ENCODE results near the gene UBASH3B.

Gene UBASH3B

GRCh38 chr11:122791411-122791810 lies 135.9 kb downstream of the UBASH3B start:
- DNase-seq, result no peak

- DNase-seq, result no peak
Observed at GRCh38 chr11:122791836-122792235, 136.3 kb downstream of the UBASH3B start.

- no peak for DNase-seq
Observed at GRCh38 chr11:122793515-122793914, 138.0 kb downstream of the UBASH3B start.

GRCh38 chr11:122795307-122795706 lies 139.8 kb downstream of the UBASH3B start:
- DNase-seq, result no peak

GRCh38 chr11:122796128-122796717 lies 140.7 kb downstream of the UBASH3B start:
- DNase-seq, result no peak

- no peak for DNase-seq
Observed at GRCh38 chr11:122797651-122798050, 142.1 kb downstream of the UBASH3B start.

- DNase-seq, result no peak
Observed at GRCh38 chr11:122799406-122800105, 144.0 kb downstream of the UBASH3B start.

GRCh38 chr11:122802876-122803275 lies 147.4 kb downstream of the UBASH3B start:
- no peak for DNase-seq

- DNase-seq, result no peak
Observed at GRCh38 chr11:122803306-122803705, 147.8 kb downstream of the UBASH3B start.

GRCh38 chr11:122803716-122804115 lies 148.2 kb downstream of the UBASH3B start:
- DNase-seq, result no peak

- no peak for DNase-seq
Observed at GRCh38 chr11:122804161-122804560, 148.6 kb downstream of the UBASH3B start.

- DNase-seq, result no peak
Observed at GRCh38 chr11:122804796-122805195, 149.3 kb downstream of the UBASH3B start.

GRCh38 chr11:122807731-122808477 lies 152.4 kb downstream of the UBASH3B start:
- DNase-seq, result no peak

- no peak for DNase-seq
Observed at GRCh38 chr11:122808478-122808869, 153.0 kb downstream of the UBASH3B start.

- no peak for DNase-seq
Observed at GRCh38 chr11:122809866-122810265, 154.3 kb downstream of the UBASH3B start.

GRCh38 chr11:122811721-122812120 lies 156.2 kb downstream of the UBASH3B start:
- no peak for DNase-seq

GRCh38 chr11:122812638-122813037 lies 157.1 kb downstream of the UBASH3B start:
- DNase-seq, result no peak

GRCh38 chr11:122813176-122813893 lies 157.8 kb downstream of the UBASH3B start:
- DNase-seq, result no peak

GRCh38 chr11:122813894-122814270 lies 158.4 kb downstream of the UBASH3B start:
- DNase-seq, result no peak

- DNase-seq, result no peak
Observed at GRCh38 chr11:122814401-122814800, 158.9 kb downstream of the UBASH3B start.

- DNase-seq, result no peak
Observed at GRCh38 chr11:122815900-122816299, 160.4 kb downstream of the UBASH3B start.

- no peak for DNase-seq
Observed at GRCh38 chr11:122816761-122817520, 161.4 kb downstream of the UBASH3B start.

- no peak for DNase-seq
Observed at GRCh38 chr11:122820158-122820557, 164.6 kb downstream of the UBASH3B start.
